GM18909 (cell line): ENCODE measurements around the gene HSD17B13.
A peak's percentile ranks its signal among the peaks of the same experiment; 100 is the strongest.
"Not testable (repeated sequence)": the region's sequence is repeated elsewhere in the genome, so short reads cannot be mapped to it uniquely, and the experiment has no call there.

ENCODE experiments used
- ATAC-seq: cut with Tn5 transposase; IDR thresholded peaks from one replicate; pipeline ENCODE4 v1.9.1; 2021; ENCODE audit warnings: mild to moderate bottlenecking; ENCODE audit not compliant: unreplicated experiment, poor library complexity

The HSD17B13 gene

GRCh38 chr4:87322754-87323153, at the start of gene HSD17B13:
Gene HSD17B13, minus strand, starts transcription at chr4:87322882. Its CDS starts 41 bp downstream, at chr4:87322841.
- no peak for ATAC-seq

GRCh38 chr4:87370068-87370467, 47.4 kb upstream of the HSD17B13 start:
- no peak for ATAC-seq

DNA sequence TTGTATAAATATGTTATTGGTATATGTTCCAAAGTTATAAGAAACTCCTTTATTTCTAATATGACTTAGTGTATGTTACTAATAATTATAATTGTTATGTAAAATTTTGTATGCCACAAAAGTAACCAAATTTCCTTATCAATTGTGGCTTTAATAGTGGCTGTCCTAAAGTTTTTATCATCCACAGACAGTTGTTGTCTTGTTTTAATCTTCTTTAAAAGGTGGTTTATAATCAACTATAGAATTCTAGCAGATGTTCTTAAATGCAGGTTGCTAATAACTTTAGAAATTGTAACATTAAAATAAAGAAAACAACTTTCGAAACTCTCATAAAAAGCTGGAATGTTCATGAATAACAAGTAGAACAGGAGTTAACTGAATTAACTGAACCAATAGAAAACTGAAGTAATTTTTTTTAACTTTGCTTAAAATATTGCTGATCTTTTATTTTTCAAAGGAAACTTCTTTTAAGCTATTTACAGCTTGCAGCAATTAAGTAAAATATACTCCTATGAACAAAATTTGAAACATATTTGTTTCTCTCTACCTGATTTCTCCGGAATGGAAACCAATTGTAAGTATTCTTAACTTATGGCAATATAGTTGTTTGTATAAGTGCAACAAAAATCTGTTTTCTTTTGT, 44.0 kb upstream of the HSD17B13 start:
- no peak for ATAC-seq

DNA sequence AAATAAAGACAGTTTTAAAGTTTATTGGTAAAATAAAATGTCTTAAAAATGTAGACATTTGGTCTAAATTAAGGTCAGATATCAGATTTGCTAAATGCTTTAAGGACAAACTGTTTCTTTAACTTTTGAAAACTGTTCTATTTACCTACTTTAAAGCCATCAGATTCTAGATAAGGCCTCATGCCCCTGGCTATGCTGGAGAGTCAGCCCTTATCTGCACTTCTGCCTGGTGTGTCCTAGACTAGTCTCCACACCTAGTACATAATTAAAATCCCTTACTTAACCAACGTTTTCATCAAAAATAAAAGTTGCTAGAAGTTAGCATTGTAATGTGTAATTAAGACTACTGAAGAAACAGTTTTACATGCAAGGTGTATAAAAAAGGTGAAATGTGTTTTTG, 42.7 kb upstream of the HSD17B13 start:
- no peak for ATAC-seq

GRCh38 chr4:87363552-87363951, 40.9 kb upstream of the HSD17B13 start:
- ATAC-seq: no peak

GRCh38 chr4:87360338-87360935, 37.8 kb upstream of the HSD17B13 start:
- no peak for ATAC-seq

GRCh38 chr4:87359258-87359657, 36.6 kb upstream of the HSD17B13 start:
- ATAC-seq: no peak

- no peak for ATAC-seq
Observed at GRCh38 chr4:87356832-87357526, 34.3 kb upstream of the HSD17B13 start.

DNA sequence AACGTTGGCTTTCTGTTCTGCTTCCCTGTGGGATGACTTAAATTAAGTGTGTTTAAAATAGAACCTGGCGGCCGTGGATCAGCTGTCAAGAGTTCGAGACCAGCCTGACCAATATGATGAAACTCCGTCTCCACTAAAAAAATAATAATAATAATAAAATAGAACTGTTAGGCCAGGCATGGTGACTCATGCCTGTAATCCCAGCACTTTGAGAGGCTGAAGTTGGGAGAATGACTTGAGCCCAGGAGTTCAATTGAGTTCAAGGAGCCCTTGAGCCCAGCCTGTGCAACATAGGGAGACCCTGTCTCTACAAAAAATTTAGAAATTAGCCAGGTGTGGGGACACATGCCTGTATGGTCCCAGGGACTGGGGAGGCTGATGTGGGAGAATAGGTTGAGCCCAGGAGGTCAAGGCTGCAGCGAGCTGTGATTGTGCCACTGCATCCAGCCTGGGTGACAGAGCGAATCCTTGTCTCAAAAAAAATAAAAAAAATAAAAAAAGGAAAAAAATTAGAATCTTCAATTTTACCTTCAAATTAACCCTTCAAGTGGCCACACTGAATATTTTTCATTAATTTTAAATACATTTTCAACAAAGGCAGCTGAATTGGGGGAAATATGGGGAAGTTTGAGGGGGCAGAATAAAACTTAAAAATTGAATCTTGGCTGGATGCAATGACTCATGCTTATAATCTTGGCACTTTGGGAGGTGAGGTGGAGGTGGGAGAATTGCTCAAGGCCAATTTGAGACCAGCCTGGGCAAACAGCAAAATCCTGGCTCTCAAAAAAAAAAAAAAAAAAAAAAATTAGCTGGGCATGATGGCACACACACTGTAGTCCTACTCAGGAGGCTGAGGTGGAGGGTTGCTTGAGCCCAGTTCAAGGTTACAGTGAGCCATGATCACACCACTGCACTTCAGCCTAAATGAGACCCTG, 31.8 kb upstream of the HSD17B13 start:
- no peak for ATAC-seq

- ATAC-seq: peak; percentile 88
Observed at GRCh38 chr4:87353592-87353991, 30.9 kb upstream of the HSD17B13 start.

GRCh38 chr4:87345139-87345538, 22.5 kb upstream of the HSD17B13 start:
- no peak for ATAC-seq

DNA sequence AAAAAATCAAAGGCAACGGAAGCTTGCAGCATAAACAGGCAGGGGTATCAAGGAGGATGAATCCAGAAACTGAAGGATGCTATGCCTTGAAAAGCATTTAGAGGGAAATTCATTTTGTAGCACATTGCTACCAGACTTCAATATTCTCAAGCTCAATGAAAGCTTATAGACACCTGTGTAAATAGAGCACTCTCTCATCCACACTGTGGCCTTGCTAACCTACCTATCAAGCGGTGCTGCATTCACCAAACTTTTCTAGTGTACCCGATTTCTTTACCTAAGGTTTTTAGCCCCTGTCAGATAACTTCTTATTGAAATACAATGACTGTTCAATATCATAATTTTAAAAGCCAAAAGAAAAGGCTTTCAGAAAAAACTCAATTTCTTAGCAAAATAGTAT, 20.2 kb upstream of the HSD17B13 start:
- ATAC-seq: no peak

DNA sequence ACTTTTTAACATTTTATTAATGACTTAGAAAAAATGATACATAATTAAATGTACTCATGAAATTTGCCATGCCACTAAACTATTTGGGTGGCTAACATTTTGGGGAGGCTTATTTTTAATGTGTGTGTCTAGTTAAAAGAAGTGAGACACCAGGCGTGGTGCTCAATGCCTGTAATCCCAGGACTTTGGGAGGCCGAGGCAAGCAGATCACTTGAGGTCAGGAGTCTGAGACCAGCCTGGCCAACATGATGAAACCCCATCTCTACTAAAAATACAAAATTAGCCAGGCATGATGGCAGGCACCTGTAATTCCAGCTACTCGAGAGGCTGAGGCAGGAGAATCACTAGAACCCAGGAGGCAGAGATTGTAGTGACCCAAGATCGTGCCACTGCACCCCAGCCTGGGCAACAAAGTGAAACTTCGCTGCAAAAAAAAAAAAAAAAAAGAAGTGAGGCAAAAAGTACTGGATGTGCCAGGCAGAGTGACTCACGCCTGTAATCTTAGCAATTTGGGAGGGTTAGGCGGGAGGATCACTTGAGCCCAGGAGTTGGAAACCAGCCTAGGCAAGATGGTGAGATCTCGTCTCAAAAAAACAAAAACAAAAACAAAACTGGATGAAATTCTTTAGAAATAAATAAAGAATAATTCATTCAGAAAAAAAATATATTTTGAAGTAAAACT, 19.4 kb upstream of the HSD17B13 start:
- ATAC-seq: not testable (repeated sequence)

DNA sequence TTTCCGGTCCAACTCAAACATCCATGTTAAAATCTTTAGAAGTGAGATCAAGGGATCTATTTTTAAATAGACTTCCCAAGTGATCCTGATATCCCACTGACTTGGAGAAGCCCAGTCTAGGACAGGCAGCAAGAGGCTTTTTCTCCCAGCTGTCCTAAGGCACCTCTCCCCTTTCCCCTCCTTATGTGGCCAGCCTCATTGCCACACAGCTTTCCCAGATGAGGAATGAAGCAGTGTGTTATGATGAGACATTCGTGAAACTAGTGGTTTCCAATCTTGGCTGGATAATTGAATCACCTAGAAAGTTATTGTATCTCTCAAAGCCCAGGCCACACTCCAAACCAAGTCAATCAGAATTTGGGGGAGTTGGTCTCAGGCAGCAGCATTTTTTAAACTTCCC, 16.8 kb upstream of the HSD17B13 start:
- ATAC-seq: no peak

DNA sequence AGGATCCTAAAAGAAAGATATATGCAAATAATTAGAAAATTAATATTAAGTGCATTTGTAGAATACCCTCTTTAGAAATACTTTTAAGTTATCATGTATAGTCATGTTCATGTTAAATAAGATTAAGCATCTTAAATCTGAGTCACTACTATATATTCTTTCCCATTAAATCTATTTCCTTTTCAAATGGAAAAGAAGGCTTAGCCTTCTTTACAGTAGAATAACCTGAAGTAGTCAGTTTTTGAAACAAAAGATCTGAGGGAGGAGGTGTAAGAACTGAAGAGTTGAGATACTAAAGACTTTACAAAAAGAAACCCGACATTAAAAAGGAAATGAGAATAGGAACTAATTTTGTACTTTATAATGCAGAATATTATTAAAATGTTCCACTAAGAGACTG, 14.7 kb upstream of the HSD17B13 start:
- no peak for ATAC-seq

GRCh38 chr4:87333267-87333666, 10.6 kb upstream of the HSD17B13 start:
- ATAC-seq: no peak

DNA sequence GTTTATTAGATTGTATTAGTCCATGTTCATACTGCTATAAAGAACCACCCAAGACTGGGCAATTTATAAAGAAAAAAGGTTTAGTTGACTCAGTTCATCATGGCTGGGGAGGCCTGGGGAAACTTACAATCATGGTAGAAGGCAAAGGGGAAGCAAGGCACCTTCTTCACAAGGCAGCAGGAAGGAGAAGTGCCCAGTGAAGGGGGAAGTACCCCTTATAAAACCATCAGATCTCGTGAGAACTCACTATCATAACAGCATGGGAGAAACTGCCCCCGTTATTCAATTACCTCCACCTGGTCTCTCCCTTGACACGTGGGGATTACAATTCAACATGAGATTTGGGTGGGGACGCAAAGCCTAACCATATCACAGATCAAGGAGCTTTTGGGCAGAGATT, 8.1 kb upstream of the HSD17B13 start:
- no peak for ATAC-seq

GRCh38 chr4:87327136-87327535, 4.5 kb upstream of the HSD17B13 start:
- ATAC-seq: no peak

DNA sequence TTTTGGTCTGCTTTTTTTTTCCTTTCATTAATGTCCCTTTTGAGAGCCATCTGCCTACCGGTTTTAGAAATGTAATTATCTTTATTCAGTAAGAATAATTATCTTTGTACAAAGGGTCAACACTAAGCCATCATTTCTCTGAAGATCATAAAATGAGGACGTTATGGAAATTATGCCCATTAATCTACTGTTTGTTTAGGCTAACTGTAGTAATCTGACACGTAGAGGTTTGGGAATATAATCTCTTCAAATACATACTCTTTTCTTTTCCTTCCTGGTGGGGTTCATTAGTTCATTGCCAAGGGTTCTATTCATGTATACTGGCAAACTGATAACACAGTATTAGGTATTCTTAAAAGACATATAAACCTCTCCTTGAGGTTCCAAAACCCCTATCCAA, 3.8 kb upstream of the HSD17B13 start:
- ATAC-seq: no peak

DNA sequence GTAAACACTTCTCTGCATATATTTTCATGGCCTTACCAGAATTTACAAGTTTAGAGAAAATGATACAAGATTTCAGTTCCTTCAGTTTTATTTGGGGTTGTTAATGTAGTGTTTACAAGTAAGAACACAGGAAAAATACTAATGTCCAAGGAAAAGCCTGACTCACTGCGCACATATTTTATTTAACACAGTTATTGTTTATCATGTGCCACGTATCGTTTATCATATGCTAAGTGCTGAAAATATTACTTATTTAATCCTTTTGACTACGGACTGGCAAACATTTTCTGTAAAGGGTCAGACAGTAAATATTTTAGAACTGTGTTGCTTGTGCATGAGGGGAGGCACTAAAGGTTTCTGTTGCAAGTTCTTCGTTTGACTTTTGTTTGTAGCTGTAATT, 794 bp downstream of the HSD17B13 start:
- ATAC-seq: no peak
